HepG2 (cell line): ENCODE measurements around the gene ZSCAN26. TPM values are rescaled to one million over a fixed set of nuclear protein-coding genes. Genes with fewer than 3 reads are reported as not detected.

Experiments
- HNF4A ChIP-seq: sonication (generic); formaldehyde crosslinking; IDR thresholded peaks from 2 replicates; pipeline ENCODE4 v1.4.0; 2020; ENCODE audit warnings: missing genetic modification reagents
- NFRKB ChIP-seq: fragments of 450-650 bp; IDR thresholded peaks from 2 replicates; pipeline ENCODE4 v1.6.1; 2017
- NR2F1 ChIP-seq, 2 experiments: fragments of 450-650 bp in 1 of 2; formaldehyde crosslinking in 1 of 2; IDR thresholded peaks; 2 replicates each; pipeline versions ENCODE4 v1.5.0 to v1.6.1; 2016 to 2020; ENCODE audit warnings: mild to moderate bottlenecking in 1 of 2, missing compliant biosample characterization in 1 of 2, missing genetic modification reagents in 1 of 2, moderate library complexity in 1 of 2
- PHF8 ChIP-seq: sonication (generic); formaldehyde crosslinking; IDR thresholded peaks from 2 replicates; pipeline ENCODE4 v1.5.0; 2020; ENCODE audit warnings: missing genetic modification reagents
- SAP130 ChIP-seq: IDR thresholded peaks from 2 replicates; pipeline ENCODE4 v1.6.1; 2016; ENCODE audit warnings: low read depth
- ZNF629 ChIP-seq: sonication (generic); formaldehyde crosslinking; conservative IDR thresholded peaks from 2 replicates; pipeline ENCODE4 v1.5.0; 2020; ENCODE audit warnings: missing genetic modification reagents
- ZNF792 ChIP-seq: IDR thresholded peaks from 2 replicates; pipeline ENCODE4 v1.6.1; 2016
- polyA plus RNA-seq, 8 experiments: library from polyadenylated mRNA; depleted of rRNA in 3 of 8; stranded (reverse) in 7 of 8; unstranded in 1 of 8; fragments of >200 nt; fragmentation: Illumina TruSeq in 4 of 8; extraction: Trizol in 4 of 8; gene quantifications; 2 replicates each; pipeline versions ENCODE4 v1.2.1 to v1.2.3, GENCODE V29; 2011 to 2016; ENCODE audit warnings: low read depth in 4 of 8, missing spikeins in 1 of 8, mixed read lengths in 1 of 8; ENCODE audit not compliant: insufficient read depth in 1 of 8
- total RNA-seq, 5 experiments: library from RNA; depleted of rRNA; stranded (reverse); fragments of >200 nt; fragmentation: Illumina TruSeq; extraction: Trizol; gene quantifications; 2 replicates each; pipeline ENCODE4 v1.2.3, GENCODE V29; 2016; ENCODE audit warnings: low read depth in 1 of 5
- TF ChIP-seq, protein P1 (sequence below): sonication (generic); formaldehyde crosslinking; IDR thresholded peaks from 2 replicates; pipeline ENCODE4 v1.5.1; 2020; ENCODE audit warnings: mild to moderate bottlenecking, missing genetic modification reagents, moderate library complexity
- TF ChIP-seq, protein P2 (sequence below): sonication (generic); formaldehyde crosslinking; IDR thresholded peaks from 2 replicates; pipeline ENCODE4 v1.8.0; 2022; ENCODE audit warnings: mild to moderate bottlenecking, missing genetic modification reagents, borderline replicate concordance
- TF ChIP-seq, protein P3 (sequence below): sonication (generic); formaldehyde crosslinking; IDR thresholded peaks from 2 replicates; pipeline ENCODE4 v1.4.0; 2020; ENCODE audit warnings: mild to moderate bottlenecking, missing genetic modification reagents
- TF ChIP-seq, protein P4 (sequence below): sonication (generic); formaldehyde crosslinking; IDR thresholded peaks from 2 replicates; pipeline ENCODE4 v1.4.0; 2020; ENCODE audit warnings: missing genetic modification reagents
- TF ChIP-seq, protein P5 (sequence below): sonication (generic); formaldehyde crosslinking; IDR thresholded peaks from 2 replicates; pipeline ENCODE4 v1.4.0; 2020; ENCODE audit warnings: missing genetic modification reagents

ZSCAN26 gene
- total and polyA plus RNA-seq, 2 of the 13 experiments (the other 11 are each of a cell fraction or from before 2014, with no cell fraction given): 12.0 to 15.6 TPM

DNA sequence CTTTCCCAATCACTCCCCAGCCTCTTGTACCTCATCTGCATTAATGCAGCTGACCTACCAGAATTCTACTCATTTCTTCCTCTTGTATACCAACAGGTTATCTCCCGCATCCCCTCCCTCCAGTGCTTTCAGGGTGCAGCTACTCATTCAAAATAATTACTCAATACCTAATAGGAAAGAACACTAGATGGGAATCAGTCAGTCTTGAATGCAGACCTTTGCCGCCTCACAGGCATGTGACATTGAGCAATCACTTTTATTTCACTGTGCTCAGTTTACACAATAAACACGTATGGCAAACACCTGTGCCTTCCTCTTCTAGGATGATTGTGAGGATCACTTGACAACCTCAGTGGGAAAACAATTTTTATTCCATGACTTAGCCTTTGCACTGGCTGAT is 55.7 kb downstream of the ZSCAN26 start (continued):
- TF ChIP-seq, protein P1, sequence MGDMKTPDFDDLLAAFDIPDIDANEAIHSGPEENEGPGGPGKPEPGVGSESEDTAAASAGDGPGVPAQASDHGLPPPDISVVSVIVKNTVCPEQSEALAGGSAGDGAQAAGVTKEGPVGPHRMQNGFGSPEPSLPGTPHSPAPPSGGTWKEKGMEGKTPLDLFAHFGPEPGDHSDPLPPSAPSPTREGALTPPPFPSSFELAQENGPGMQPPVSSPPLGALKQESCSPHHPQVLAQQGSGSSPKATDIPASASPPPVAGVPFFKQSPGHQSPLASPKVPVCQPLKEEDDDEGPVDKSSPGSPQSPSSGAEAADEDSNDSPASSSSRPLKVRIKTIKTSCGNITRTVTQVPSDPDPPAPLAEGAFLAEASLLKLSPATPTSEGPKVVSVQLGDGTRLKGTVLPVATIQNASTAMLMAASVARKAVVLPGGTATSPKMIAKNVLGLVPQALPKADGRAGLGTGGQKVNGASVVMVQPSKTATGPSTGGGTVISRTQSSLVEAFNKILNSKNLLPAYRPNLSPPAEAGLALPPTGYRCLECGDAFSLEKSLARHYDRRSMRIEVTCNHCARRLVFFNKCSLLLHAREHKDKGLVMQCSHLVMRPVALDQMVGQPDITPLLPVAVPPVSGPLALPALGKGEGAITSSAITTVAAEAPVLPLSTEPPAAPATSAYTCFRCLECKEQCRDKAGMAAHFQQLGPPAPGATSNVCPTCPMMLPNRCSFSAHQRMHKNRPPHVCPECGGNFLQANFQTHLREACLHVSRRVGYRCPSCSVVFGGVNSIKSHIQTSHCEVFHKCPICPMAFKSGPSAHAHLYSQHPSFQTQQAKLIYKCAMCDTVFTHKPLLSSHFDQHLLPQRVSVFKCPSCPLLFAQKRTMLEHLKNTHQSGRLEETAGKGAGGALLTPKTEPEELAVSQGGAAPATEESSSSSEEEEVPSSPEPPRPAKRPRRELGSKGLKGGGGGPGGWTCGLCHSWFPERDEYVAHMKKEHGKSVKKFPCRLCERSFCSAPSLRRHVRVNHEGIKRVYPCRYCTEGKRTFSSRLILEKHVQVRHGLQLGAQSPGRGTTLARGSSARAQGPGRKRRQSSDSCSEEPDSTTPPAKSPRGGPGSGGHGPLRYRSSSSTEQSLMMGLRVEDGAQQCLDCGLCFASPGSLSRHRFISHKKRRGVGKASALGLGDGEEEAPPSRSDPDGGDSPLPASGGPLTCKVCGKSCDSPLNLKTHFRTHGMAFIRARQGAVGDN (CRISPR knock-in tag): no peak
- TF ChIP-seq NFRKB (no peak), ZNF792 (0 out of 2 replicates have a peak, but pooled peaks have one; percentile 22), ZNF629 (no peak), SAP130 (peak; percentile 26; the same call in 1 of the 2 replicates), PHF8 (CRISPR knock-in tag) (no peak), NR2F1 (CRISPR knock-in tag; IDR thresholded peaks at IDR 0.05) (no peak), HNF4A (peak; percentile 42; the same call in 1 of the 2 replicates)
- TF ChIP-seq, protein P2, sequence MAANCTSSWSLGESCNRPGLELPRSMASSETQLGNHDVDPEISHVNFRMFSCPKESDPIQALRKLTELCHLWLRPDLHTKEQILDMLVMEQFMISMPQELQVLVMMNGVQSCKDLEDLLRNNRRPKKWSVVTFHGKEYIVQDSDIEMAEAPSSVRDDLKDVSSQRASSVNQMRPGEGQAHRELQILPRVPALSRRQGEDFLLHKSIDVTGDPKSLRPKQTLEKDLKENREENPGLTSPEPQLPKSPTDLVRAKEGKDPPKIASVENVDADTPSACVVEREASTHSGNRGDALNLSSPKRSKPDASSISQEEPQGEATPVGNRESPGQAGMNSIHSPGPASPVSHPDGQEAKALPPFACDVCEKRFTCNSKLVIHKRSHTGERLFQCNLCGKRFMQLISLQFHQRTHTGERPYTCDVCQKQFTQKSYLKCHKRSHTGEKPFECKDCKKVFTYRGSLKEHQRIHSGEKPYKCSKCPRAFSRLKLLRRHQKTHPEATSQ (CRISPR knock-in tag): no peak
- TF ChIP-seq, protein P3, sequence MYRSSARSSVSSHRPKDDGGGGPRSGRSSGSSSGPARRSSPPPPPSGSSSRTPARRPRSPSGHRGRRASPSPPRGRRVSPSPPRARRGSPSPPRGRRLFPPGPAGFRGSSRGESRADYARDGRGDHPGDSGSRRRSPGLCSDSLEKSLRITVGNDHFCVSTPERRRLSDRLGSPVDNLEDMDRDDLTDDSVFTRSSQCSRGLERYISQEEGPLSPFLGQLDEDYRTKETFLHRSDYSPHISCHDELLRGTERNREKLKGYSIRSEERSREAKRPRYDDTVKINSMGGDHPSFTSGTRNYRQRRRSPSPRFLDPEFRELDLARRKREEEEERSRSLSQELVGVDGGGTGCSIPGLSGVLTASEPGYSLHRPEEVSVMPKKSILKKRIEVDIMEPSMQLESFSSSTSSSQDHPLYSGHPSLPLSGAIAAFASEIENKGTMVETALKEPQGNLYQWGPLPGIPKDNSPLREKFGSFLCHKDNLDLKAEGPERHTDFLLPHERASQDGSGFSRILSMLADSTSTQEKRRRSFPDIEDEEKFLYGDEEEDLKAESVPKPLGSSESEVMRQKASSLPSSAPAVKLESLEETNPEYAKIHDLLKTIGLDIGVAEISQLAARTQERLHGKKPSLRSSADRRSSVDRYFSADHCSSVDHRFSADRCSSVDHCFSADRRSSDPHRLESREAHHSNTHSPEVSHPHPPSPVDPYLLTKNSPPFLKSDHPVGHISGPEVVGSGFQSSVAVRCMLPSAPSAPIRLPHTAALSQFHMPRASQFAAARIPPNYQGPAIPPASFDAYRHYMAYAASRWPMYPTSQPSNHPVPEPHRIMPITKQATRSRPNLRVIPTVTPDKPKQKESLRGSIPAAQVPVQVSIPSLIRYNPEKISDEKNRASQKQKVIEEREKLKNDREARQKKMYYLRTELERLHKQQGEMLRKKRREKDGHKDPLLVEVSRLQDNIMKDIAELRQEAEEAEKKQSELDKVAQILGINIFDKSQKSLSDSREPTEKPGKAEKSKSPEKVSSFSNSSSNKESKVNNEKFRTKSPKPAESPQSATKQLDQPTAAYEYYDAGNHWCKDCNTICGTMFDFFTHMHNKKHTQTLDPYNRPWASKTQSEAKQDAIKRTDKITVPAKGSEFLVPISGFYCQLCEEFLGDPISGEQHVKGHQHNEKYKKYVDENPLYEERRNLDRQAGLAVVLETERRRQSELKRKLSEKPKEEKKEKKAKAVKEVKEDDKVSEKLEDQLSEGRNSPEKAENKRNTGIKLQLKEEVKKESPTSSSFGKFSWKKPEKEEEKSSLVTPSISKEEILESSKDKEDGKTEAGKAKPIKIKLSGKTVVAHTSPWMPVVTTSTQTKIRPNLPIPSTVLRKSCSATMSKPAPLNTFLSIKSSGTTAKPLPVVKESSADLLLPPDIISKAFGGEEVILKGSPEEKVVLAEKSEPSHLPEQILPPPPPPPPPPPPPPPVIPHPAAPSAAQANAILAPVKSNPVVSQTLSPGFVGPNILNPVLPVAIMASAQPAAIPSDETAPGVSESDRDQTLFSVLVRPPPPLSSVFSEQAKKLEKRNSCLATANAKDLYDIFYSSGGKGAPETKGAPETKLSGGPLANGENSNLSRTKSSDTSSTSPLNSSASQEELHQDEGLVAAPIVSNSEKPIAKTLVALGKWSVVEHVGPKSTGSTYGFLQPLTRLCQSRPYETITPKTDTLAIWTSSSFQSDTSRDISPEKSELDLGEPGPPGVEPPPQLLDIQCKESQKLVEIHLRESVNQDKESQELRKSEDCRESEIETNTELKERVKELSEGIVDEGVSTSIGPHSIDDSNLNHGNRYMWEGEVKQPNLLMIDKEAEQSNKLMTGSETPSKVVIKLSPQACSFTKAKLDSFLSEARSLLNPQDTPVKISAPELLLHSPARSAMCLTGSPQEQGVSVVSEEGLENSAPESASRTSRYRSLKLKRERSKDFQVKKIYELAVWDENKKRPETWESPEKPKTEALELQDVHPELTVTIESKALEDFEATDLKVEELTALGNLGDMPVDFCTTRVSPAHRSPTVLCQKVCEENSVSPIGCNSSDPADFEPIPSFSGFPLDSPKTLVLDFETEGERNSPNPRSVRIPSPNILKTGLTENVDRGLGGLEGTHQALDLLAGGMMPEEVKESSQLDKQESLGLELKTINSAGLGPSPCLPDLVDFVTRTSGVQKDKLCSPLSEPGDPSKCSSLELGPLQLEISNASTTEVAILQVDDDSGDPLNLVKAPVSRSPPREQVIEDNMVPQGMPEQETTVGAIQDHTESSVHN: no peak
- TF ChIP-seq, protein P4, sequence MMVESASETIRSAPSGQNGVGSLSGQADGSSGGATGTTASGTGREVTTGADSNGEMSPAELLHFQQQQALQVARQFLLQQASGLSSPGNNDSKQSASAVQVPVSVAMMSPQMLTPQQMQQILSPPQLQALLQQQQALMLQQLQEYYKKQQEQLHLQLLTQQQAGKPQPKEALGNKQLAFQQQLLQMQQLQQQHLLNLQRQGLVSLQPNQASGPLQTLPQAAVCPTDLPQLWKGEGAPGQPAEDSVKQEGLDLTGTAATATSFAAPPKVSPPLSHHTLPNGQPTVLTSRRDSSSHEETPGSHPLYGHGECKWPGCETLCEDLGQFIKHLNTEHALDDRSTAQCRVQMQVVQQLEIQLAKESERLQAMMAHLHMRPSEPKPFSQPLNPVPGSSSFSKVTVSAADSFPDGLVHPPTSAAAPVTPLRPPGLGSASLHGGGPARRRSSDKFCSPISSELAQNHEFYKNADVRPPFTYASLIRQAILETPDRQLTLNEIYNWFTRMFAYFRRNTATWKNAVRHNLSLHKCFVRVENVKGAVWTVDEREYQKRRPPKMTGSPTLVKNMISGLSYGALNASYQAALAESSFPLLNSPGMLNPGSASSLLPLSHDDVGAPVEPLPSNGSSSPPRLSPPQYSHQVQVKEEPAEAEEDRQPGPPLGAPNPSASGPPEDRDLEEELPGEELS (CRISPR knock-in tag): peak; percentile 94
- TF ChIP-seq, protein P5, sequence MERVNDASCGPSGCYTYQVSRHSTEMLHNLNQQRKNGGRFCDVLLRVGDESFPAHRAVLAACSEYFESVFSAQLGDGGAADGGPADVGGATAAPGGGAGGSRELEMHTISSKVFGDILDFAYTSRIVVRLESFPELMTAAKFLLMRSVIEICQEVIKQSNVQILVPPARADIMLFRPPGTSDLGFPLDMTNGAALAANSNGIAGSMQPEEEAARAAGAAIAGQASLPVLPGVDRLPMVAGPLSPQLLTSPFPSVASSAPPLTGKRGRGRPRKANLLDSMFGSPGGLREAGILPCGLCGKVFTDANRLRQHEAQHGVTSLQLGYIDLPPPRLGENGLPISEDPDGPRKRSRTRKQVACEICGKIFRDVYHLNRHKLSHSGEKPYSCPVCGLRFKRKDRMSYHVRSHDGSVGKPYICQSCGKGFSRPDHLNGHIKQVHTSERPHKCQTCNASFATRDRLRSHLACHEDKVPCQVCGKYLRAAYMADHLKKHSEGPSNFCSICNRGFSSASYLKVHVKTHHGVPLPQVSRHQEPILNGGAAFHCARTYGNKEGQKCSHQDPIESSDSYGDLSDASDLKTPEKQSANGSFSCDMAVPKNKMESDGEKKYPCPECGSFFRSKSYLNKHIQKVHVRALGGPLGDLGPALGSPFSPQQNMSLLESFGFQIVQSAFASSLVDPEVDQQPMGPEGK (CRISPR knock-in tag): peak; percentile 27; the same call in 1 of the 2 replicates
